SW 1271 (cell line): ENCODE results near the gene PLCB1.
A peak's percentile ranks its signal among the peaks of the same experiment; 100 is the strongest.

Source experiments
- DNase-seq, 2 experiments: peaks; one replicate each; lab custom pipeline; 2025; lab: John Stamatoyannopoulos, UW

The PLCB1 gene

DNA sequence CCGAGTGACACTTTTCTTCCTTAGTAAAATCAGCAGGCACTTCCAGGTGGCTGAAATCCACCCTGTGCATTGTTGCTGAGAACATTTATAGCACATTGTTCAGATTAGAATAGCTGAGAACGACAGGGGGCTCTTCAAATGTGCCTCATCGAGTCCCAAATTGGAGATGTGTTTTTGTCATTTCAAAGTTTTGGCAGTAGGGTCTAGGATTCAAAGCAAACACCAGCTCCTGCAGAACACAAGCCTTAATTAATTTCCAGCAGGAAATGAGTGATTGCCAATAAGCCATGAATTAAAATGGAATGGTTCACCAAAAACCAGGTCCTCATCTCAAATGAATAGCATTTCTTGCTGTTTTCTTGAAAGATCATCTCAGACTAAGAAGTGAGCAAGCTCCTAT is 171.6 kb downstream of the PLCB1 start:
- no peak for DNase-seq

DNA sequence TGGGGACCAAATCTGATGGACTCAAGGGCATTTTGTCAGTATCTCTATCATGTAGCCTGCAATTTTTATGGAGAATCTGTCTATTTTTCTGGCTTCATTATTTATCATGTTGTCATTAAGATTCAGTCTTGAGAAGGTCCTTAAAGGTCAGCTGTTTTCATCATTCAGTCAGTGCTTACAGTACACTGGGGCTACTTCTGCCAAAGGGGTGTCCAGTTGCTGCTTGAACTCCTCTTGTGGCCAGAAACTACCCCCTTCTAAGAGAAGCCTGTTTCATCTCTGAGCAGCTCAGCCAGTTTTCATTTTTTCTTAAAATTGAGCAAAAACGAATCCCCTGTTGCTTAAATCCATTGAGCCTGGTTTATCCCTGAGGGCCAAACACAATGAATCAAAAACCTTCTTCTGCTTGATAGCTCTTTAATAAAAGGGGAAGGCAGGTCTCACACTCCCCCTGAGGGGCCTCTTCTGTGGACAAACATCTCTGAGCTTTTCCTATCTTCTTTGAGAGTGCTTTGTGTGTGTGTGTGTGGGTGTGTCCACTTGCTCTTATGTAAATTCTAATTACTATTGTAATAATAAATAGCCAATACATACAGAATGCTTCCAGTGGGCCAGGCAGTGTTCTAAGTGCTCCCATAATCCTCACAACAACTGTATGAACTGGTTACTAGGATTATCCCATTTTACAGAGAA is 172.2 kb downstream of the PLCB1 start:
- DNase-seq, result no peak

GRCh38 chr20:8305449-8305978 is 173.4 kb downstream of the PLCB1 start:
- DNase-seq, result peak; percentile 11 to 19

DNA sequence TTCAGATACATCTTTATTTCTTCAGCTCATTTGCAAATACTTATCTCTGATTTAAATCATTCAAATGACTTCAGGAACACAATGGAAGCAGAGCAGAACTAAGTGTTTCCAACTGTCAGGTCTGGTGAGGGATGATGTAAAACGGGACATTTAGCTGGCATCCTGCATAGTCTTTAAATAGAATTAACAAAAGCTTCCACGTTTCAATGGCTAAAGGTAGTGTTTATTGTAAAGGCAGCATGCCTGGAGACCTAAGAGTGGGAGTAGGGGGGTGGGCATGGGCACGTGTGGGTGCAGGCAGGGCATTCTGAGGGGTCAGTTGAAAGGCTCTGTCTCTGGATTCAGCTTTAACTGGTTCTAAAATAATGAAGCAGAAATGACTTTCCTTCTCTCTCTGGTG is 174.9 kb downstream of the PLCB1 start:
- DNase-seq, result no peak

DNA sequence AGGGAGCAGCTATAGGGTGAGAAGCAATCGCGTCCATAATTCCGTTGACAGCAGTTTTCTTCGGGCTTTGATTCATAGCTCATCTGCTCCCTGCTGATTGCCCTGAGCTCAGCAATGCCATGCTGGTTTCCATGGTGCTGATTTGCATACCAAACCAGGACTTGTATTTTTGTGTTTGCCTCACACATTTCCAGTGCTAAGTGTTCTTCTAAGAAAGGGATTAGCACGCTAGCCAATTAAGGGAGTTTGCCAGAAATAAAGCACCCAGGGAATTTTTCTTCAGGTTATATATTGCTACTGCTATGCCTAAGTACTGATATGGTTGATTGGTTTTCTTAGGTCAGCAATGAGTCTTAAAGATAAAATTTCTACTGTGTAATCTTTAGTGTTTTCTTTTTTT is 177.6 kb downstream of the PLCB1 start:
- no peak for DNase-seq

GRCh38 chr20:8310618-8311017 is 178.6 kb downstream of the PLCB1 start:
- no peak for DNase-seq

- no peak for DNase-seq
These were observed 181.0 kb downstream of the PLCB1 start for GRCh38 chr20:8313073-8313472.

DNA sequence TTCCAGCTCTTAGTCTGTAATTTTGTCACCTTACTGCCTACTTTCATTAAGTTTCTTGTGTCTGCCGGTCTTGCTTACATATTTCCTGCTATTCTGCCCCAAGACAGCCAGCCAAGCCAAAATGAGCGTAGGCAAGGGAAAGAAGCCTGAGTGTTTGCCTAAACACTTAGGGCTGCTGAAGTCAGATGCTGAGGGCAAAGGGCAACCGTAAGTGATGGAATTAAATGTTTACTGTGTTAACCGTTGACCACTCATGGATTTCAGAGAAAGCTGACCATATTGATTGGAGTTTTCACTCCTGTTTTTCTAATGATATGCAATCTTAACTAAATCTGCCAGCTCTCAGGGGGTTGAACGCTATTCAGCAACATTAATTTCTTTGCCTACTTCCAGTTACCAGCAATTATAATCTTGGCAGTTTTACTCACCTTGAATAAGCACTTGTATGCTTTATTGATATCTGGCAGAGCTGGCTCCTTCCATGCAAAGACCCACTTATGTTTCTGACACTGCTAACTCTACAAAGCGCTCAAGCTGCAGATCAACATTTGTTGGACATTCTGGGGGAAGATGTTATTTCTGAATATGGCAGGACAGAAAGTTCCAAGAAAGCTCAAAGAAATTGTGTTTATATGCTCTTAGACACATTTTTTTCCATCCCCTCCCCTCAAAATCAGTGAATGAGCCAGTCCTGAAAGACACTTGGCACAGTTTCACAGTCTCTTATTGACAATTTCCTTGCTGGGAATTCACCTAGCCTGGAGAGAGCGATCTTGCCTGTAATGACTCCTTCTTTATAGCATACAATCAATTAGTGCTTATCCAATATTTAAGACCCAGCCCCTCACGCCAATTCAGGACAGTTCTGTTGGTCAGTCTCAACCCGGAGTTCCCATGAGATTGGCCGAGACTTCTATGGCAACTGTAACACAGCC is 183.8 kb downstream of the PLCB1 start:
- no peak for DNase-seq

- DNase-seq, result no peak
These were observed 185.4 kb downstream of the PLCB1 start for GRCh38 chr20:8317448-8317847.

DNA sequence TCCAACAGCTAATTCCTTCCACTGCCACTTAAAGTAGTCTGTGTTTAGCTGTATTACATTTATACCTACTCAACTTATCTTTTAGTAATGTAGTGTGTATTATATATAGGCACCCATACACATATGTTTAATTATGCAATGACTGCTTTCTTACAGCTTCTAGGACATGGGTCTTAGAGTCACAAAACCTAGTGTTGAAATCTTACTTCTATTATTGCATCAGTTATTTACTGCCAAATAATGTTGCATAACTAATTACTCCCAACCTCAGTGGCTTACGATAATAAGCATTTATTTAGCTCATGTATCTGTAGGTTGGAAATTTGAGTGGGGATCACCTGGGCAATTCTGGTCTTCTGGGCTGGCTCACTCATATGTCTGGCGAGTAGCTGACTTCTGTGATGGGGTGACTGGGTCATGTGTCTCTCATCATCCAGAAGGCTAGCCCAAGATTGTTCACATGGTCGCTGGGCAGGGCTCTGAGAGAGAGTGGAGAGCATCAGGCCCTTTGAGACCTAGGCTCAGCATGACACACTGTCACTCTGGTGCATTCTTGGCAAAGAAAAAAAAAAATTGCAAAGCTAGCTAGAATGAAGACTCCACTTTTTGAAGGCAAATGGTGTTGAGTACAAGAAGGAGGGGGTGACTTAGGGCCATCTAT is 187.0 kb downstream of the PLCB1 start:
- no peak for DNase-seq

- DNase-seq, result no peak
These were observed 188.2 kb downstream of the PLCB1 start for GRCh38 chr20:8320306-8320705.

- DNase-seq, result no peak
These were observed 188.9 kb downstream of the PLCB1 start for GRCh38 chr20:8321001-8321400.

DNA sequence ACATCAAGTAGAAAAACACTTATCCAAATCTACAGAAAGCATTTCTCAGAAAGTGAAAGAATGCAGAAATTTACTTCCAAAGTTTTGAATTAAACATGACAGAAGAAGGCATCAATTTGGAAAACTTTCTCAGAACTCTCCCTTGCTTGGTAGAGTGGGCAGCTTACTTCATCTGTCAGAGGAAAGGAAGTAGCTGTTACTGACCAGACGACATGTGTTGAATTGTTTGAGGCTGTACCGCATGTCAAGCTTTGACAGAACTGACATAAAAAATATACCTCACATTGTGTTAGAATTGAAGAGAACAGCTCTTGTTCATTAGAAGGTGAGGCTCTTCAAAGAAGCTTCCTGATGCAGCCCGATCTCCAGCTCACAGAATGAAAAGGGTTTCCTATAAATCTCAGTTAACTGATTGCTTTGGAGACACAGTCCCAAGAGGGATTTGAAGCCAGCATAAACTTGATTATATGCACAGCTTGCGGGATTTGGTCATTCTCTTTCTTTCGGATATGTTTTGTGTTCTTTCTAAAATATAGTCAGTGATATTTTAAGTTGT is 190.7 kb downstream of the PLCB1 start:
- DNase-seq, result no peak

DNA sequence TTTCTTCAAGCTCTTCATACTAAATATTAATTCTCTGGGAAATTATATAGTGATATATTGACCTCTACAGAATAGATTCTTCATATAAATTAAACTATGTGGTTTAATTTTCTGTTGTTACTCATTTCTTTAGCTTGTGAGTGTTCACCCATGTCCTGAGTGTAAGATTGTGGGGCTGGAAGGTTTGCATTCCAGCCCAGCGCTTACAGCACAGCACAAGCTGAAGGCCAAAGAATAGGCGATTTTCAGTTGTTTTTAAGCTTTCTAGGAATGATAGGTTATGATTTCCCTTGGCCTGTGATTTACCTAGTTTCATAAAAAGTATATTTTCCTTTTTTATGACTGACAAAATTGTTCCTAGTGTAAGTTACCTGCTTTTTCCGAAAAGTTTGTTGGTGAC is 194.1 kb downstream of the PLCB1 start:
- no peak for DNase-seq

DNA sequence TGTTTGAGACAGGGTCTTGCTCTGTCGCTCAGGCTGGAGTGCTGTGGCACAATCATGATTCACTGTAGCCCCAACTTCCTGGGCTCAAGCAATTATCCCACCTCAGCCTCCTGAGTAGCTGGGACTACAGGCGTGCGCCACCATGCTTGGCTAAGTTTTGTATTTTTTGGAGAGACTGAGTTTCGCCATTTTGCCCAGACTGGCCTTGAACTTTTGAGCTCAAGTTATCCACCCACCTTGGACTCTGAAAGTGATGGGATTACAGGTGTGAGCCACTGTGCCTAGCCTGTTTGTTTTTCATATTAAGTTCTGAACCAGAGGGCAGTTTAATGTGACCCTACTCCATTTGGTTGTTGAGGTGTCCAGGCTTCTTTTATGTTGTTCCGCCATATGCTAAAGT is 194.8 kb downstream of the PLCB1 start:
- no peak for DNase-seq

GRCh38 chr20:8328189-8328588 is 196.1 kb downstream of the PLCB1 start:
- DNase-seq, result no peak

DNA sequence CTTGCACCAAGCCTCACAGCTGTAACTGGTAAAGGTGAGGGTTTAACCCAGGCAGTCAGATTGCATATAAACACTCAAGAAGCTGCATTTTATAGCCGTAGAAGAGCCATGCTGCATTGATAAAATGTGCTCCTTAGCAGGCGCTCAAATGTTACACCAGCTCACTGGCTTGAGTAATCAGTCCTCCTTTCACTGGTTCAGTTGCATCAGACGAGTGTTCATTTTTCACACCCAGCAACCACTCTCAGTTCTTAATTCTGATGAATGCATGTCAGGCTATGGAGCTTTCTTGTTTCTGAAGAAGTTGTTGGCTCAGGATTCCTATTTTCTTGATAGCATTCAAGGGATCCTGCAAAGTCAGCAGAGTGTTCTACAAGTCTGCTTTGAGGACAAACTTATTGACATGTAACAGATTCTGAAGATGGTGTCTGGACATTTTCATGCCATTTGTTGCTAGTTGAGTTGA is 198.3 kb downstream of the PLCB1 start:
- DNase-seq, result no peak

- DNase-seq, result no peak
These were observed 199.0 kb downstream of the PLCB1 start for GRCh38 chr20:8330785-8331695.

- no peak for DNase-seq
These were observed 199.8 kb downstream of the PLCB1 start for GRCh38 chr20:8331740-8332412.

DNA sequence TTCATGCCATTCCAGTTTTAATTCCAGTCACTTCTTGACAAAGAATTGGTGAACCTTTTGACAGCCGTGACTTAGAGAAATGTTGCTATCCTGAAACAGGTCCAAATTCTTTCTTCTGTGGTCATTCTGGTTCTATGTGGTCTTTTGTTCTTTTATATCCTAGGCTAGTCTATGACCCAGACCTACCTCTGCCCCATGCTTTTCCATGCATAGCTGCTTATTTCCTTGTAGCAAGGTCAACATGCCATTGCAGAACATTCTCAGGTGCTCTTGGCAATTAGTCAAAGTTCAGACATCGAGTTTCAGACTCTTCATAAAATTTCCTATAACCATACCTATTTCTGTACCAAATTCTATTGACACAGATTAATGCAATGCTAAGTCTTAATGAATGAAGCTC is 202.6 kb downstream of the PLCB1 start:
- DNase-seq, result no peak
